Astrocyte (in vitro differentiated cells and primary cell): Measurements from ENCODE around the gene DNAJC17. TPM values are rescaled to one million over a fixed set of nuclear protein-coding genes. Genes with fewer than 3 reads are reported as not detected.
A peak's percentile ranks its signal among the peaks of the same experiment; 100 is the strongest.

Experiments
- DNase-seq: peaks from one replicate; pipeline ENCODE4 v3.0.0-alpha.2; 2010; ENCODE audit warnings: low read depth
- FAIRE-seq: peaks from 2 replicates; lab custom pipeline; 2011; peaks lifted over from hg19 to GRCh38; lab: Jason Lieb, UNC
- H2AFZ ChIP-seq: 2 replicates; pipeline ENCODE4 v1.6.0; 2012; ENCODE audit warnings: low read depth, low read length, inconsistent platforms
- H3K27ac ChIP-seq: 2 replicates; pipeline ENCODE4 v1.5.1; 2011; ENCODE audit warnings: low read depth, low read length, inconsistent platforms
- H3K27me3 ChIP-seq: 2 replicates; pipeline ENCODE4 v1.6.0; 2011; ENCODE audit warnings: low read length, inconsistent platforms; ENCODE audit not compliant: insufficient read depth
- H3K36me3 ChIP-seq: 2 replicates; pipeline ENCODE4 v1.5.1; 2011; ENCODE audit warnings: low read length, inconsistent platforms; ENCODE audit not compliant: insufficient read depth
- H3K4me1 ChIP-seq: 2 replicates; pipeline ENCODE4 v1.5.1; 2011; ENCODE audit warnings: low read length, inconsistent platforms; ENCODE audit not compliant: insufficient read depth
- H3K4me2 ChIP-seq: 2 replicates; pipeline ENCODE4 v1.6.0; 2012; ENCODE audit warnings: low read length, inconsistent platforms
- H3K4me3 ChIP-seq: 2 replicates; pipeline ENCODE4 v1.5.1; 2011; ENCODE audit warnings: low read depth, mild to moderate bottlenecking, low read length, inconsistent platforms; ENCODE audit not compliant: insufficient read depth
- H3K79me2 ChIP-seq: 2 replicates; pipeline ENCODE4 v1.6.0; 2012; ENCODE audit warnings: mild to moderate bottlenecking, low read length, inconsistent platforms; ENCODE audit not compliant: insufficient read depth
- H3K9ac ChIP-seq: 2 replicates; pipeline ENCODE4 v1.6.0; 2012; ENCODE audit warnings: mild to moderate bottlenecking, low read length, inconsistent platforms
- H3K9me3 ChIP-seq: 2 replicates; pipeline ENCODE4 v1.5.1; 2012; ENCODE audit warnings: low read depth, mild to moderate bottlenecking, low read length, inconsistent platforms; ENCODE audit not compliant: insufficient read depth
- H4K20me1 ChIP-seq: 2 replicates; pipeline ENCODE4 v1.6.0; 2012; ENCODE audit warnings: low read length, inconsistent platforms; ENCODE audit not compliant: insufficient read depth
- H3K27ac Mint-ChIP-seq: one replicate; pipeline ENCODE4 v1.8.0; 2021; ENCODE audit warnings: mild to moderate bottlenecking, mixed read lengths; ENCODE audit not compliant: unreplicated experiment
- H3K27me3 Mint-ChIP-seq: one replicate; pipeline ENCODE4 v1.8.0; 2021; ENCODE audit warnings: low read depth, mixed read lengths; ENCODE audit not compliant: unreplicated experiment
- H3K36me3 Mint-ChIP-seq: one replicate; pipeline ENCODE4 v1.8.0; 2021; ENCODE audit warnings: low read depth, mixed read lengths; ENCODE audit not compliant: unreplicated experiment
- H3K4me1 Mint-ChIP-seq: one replicate; pipeline ENCODE4 v1.8.0; 2021; ENCODE audit warnings: low read depth, mixed read lengths; ENCODE audit not compliant: unreplicated experiment
- H3K4me3 Mint-ChIP-seq: one replicate; pipeline ENCODE4 v1.8.0; 2021; ENCODE audit warnings: mild to moderate bottlenecking, moderate library complexity, mixed read lengths; ENCODE audit not compliant: unreplicated experiment
- H3K9me3 Mint-ChIP-seq: one replicate; pipeline ENCODE4 v1.8.0; 2021; ENCODE audit warnings: mild to moderate bottlenecking, mixed read lengths; ENCODE audit not compliant: unreplicated experiment
- EZH2 ChIP-seq: IDR thresholded peaks from 2 replicates; pipeline ENCODE4 v1.6.1; 2012; ENCODE audit warnings: mild to moderate bottlenecking, low read length, inconsistent platforms; ENCODE audit not compliant: insufficient read depth
- total RNA-seq: library from RNA; stranded (reverse); gene quantifications from 2 replicates; pipeline ENCODE4 v1.2.1, GENCODE V29; 2021
- TF ChIP-seq, protein P1 (sequence below): IDR thresholded peaks from 2 replicates; pipeline ENCODE4 v1.5.1; 2011; ENCODE audit warnings: low read depth, mild to moderate bottlenecking, inconsistent platforms, low read length, moderate library complexity; ENCODE audit not compliant: insufficient read depth

Gene DNAJC17
- total RNA-seq, 1 donor from 2014 or later: 21.0 TPM

DNA sequence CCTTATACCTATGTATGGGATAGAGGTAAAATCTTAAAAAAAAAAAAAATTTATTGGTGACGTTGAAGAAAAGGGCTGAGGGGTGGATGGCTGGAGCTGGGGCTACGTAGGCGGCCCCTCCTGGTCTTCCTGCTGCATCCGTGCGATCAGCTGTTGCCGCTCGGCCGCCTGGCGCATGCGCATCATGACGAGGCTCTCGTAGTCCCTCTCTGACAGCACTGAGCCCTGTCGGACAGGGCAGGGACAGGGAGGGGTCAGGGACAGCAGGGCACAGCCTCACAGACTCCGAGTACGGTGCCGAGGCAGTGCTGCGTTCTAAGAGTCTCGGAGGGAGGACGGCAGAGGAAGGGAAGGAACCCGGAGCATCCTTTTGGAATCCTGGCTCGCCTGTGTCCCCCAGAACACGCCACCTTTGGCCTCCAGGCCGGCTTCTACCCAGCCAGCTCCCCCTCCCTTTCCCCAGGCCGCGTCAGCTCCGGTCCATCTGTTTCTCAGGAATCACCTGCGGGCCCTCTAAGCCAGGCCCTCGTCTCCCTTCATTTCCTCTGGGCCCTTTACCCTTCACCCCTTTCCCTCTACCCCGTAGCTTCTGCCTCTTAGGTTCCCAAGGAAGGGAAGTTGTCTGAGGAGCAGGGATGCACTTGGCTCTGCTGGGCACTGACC lies 39.3 kb downstream of the DNAJC17 start:
- TF ChIP-seq EZH2: no peak
- TF ChIP-seq, protein P1, sequence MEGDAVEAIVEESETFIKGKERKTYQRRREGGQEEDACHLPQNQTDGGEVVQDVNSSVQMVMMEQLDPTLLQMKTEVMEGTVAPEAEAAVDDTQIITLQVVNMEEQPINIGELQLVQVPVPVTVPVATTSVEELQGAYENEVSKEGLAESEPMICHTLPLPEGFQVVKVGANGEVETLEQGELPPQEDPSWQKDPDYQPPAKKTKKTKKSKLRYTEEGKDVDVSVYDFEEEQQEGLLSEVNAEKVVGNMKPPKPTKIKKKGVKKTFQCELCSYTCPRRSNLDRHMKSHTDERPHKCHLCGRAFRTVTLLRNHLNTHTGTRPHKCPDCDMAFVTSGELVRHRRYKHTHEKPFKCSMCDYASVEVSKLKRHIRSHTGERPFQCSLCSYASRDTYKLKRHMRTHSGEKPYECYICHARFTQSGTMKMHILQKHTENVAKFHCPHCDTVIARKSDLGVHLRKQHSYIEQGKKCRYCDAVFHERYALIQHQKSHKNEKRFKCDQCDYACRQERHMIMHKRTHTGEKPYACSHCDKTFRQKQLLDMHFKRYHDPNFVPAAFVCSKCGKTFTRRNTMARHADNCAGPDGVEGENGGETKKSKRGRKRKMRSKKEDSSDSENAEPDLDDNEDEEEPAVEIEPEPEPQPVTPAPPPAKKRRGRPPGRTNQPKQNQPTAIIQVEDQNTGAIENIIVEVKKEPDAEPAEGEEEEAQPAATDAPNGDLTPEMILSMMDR: no peak
- Histone ChIP-seq H3K4me3 (no peak overlapping the region), H3K27ac (no peak overlapping the region), H4K20me1 (peaks cover 46% of the 10 kb centered on the region), H3K36me3 (no peaks in the 10 kb centered on the region), H3K9me3 (no peaks in the 10 kb centered on the region), H3K27me3 (no peaks in the 10 kb centered on the region), H3K79me2 (no peaks in the 10 kb centered on the region), H3K4me1 (peaks cover 58% of the 10 kb centered on the region), H3K4me2 (no peak overlapping the region), H2AFZ (no peak overlapping the region), H3K9ac (no peak overlapping the region)
- FAIRE-seq: no peak
- peaks cover 4% of the 10 kb centered on the region for H3K36me3 Mint-ChIP-seq
- no peak overlapping the region for H3K4me3 Mint-ChIP-seq
- no peaks in the 10 kb centered on the region for H3K27me3 Mint-ChIP-seq
- no peaks in the 10 kb centered on the region for H3K9me3 Mint-ChIP-seq
- DNase-seq: no peak
- H3K27ac Mint-ChIP-seq: peak overlapping the region; percentile 20
- H3K4me1 Mint-ChIP-seq: peaks cover 21% of the 10 kb centered on the region

DNA sequence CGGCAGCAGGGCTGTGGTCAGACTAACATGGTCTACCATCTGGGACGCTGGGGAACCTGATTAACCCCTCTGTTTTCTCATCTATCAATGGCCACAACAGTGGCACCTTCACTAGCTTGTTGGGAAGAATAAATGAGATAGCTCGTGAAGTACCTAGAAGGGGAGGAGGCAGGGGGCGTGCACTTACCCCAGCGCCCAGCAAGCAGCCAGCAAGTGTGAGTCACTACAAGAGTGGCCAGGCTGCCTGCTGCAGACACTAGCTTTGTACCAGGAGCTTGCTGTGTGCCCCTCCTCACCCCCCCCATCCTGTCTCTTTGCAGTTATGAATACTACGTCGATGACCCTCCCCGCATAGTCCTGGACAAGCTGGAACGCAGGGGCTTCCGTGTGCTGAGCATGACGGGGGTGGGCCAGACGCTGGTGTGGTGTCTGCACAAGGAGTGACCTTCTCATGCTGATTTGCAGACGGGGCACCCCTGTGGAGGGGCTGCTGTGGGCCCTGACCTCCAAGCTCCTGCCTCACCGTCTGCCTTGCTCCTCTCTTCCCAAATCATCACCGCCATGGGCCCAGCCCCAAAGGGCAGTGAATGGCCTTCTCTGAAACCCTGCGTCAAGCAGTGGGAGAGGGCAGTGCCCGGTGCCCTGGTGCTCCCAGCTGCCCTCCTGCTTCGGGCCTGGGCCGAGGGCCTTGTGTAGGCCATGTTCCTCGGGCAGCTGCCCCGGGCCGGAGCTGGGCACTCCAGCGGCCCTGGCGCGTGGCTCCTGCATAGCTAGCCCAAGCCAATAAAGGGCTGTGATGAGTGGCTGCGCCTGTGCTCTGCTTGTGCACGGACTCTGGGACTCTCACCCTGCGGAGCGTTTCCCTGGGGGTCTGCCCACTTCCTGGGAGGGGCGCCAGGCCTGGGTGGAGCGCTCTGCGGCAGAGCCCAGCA lies 40.1 kb downstream of the DNAJC17 start:
- peaks cover 46% of the 10 kb centered on the region for H4K20me1 ChIP-seq
- peak overlapping the region; percentile 42 for H3K4me2 ChIP-seq
- H3K4me3 ChIP-seq: no peak overlapping the region
- no peaks in the 10 kb centered on the region for H3K36me3 ChIP-seq
- peaks cover 21% of the 10 kb centered on the region for H3K4me1 Mint-ChIP-seq
- no peaks in the 10 kb centered on the region for H3K27me3 ChIP-seq
- no peak overlapping the region for H2AFZ ChIP-seq
- H3K79me2 ChIP-seq: no peaks in the 10 kb centered on the region
- H3K9me3 Mint-ChIP-seq: no peaks in the 10 kb centered on the region
- H3K27me3 Mint-ChIP-seq: no peaks in the 10 kb centered on the region
- no peaks in the 10 kb centered on the region for H3K9me3 ChIP-seq
- no peak for FAIRE-seq
- peak; percentile 64 for DNase-seq
- H3K36me3 Mint-ChIP-seq: peaks cover under 1% of the 10 kb centered on the region
- TF ChIP-seq, protein P1: no peak
- TF ChIP-seq EZH2: no peak
- no peak overlapping the region for H3K4me3 Mint-ChIP-seq
- no peak overlapping the region for H3K27ac Mint-ChIP-seq
- H3K4me1 ChIP-seq: peaks cover 59% of the 10 kb centered on the region
- no peak overlapping the region for H3K27ac ChIP-seq
- no peak overlapping the region for H3K9ac ChIP-seq
